ENCODE measurements around the gene TNNI3K.
A peak's percentile ranks its signal among the peaks of the same experiment; 100 is the strongest.

The TNNI3K gene

DNA sequence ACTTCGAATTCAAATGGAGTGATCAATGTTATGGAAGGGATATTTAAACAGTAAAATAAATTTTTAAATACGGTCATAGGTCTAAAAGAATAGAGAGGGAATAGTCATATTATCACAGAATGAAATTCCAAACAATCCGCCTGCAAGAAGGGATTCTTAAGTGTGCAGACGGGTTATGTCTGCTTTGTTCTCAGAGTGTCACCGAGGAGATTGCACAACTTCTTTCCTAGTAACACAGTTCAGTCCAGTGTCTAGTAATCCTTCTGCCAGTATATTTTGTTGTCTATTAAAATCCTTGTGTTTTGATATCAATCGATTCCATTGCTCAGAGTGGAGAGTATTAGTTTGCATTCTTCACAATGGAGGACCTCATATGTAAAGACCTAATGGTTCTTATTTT lies 228.8 kb downstream of the TNNI3K start:
- Histone ChIP-seq H3K27me3 (no peaks in the 10 kb centered on the region), H3K27ac (no peak overlapping the region), H3K9me3 (no peaks in the 10 kb centered on the region), H3K4me3 (no peak overlapping the region), H3K36me3 (no peaks in the 10 kb centered on the region), H3K4me1 (peaks cover 0 to 3% (median 0%) of the 10 kb centered on the region in 4 donors)
- no peak for DNase-seq
- TF ChIP-seq, protein P1, sequence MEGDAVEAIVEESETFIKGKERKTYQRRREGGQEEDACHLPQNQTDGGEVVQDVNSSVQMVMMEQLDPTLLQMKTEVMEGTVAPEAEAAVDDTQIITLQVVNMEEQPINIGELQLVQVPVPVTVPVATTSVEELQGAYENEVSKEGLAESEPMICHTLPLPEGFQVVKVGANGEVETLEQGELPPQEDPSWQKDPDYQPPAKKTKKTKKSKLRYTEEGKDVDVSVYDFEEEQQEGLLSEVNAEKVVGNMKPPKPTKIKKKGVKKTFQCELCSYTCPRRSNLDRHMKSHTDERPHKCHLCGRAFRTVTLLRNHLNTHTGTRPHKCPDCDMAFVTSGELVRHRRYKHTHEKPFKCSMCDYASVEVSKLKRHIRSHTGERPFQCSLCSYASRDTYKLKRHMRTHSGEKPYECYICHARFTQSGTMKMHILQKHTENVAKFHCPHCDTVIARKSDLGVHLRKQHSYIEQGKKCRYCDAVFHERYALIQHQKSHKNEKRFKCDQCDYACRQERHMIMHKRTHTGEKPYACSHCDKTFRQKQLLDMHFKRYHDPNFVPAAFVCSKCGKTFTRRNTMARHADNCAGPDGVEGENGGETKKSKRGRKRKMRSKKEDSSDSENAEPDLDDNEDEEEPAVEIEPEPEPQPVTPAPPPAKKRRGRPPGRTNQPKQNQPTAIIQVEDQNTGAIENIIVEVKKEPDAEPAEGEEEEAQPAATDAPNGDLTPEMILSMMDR (IDR thresholded peaks at IDR 0.05), result no peak
- intact Hi-C loops (cut with DNase I; ENCODE audit: low total_unique reads), result no loop called here

DNA sequence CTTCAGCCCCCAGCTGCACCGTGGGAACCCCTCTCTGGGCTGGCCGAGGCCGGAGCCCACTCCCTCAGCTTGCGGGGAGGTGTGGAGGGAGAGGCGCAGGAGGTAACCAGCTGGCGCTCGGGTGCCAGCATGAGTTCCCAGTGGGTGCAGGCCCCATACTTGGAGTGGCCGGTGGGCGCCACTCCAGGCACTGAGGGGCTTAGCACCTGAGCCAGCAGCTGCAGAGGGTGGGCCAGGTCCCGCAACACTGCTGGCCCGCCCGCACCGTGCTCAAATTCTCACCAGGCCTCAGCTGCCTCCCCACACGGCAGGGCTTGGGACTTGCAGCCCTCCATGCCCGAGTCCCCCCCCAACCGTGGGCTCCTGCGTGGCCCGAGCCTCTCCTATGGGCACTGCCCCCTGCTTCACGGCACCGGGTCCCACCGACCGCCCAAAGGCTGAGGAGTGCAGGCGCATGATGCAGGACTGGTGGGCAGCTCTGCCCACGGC lies 230.1 kb downstream of the TNNI3K start:
- Histone ChIP-seq H3K4me3 (no peak overlapping the region), H3K9me3 (no peaks in the 10 kb centered on the region), H3K27ac (no peak overlapping the region), H3K36me3 (no peaks in the 10 kb centered on the region), H3K27me3 (no peaks in the 10 kb centered on the region), H3K4me1 (peaks cover 0 to 12% (median 8%) of the 10 kb centered on the region in 4 donors)
- TF ChIP-seq, protein P1 (IDR thresholded peaks at IDR 0.05), result no peak
- peak in 1 of 2 donors; percentile 64 for DNase-seq
- intact Hi-C loops (cut with DNase I; ENCODE audit: low total_unique reads), result no loop called here

DNA sequence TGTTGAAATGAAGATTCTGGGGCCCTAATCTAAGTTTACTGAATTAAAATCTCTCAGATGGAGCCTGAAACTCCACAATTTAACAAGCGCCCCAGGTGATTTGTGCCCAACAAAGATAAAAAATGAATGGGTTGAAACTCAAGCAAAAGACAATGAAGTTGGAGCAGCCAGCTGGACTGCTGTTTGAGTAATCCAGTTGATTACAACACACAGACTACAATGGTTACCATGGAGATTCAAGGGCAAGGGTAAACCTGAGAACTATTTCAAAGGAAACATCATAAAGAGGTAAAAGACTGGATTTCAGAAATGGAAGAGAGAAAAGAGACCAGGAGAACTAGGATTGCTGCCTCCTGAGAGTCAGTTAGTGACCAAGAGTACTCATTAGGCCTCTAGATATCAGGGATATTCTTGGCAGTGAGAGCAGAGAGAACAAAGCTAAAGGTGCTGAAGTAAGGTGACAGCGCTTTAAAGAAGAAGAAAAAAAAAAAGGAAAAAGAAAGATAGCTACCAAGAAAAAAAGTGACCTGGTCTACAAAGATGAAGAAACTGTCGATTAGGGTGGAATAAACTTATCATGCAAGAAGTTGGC lies 232.7 kb downstream of the TNNI3K start:
- no peak for DNase-seq
- H3K4me1 ChIP-seq, result peaks cover 0 to 31% (median 15%) of the 10 kb centered on the region in 4 donors
- TF ChIP-seq, protein P1 (IDR thresholded peaks at IDR 0.05), result no peak
- no peak overlapping the region for H3K4me3 ChIP-seq
- H3K27ac ChIP-seq, result no peak overlapping the region
- H3K36me3 ChIP-seq, result no peaks in the 10 kb centered on the region
- H3K9me3 ChIP-seq, result no peaks in the 10 kb centered on the region
- intact Hi-C loops (cut with DNase I; ENCODE audit: low total_unique reads), result no loop called here
- H3K27me3 ChIP-seq, result no peaks in the 10 kb centered on the region

DNA sequence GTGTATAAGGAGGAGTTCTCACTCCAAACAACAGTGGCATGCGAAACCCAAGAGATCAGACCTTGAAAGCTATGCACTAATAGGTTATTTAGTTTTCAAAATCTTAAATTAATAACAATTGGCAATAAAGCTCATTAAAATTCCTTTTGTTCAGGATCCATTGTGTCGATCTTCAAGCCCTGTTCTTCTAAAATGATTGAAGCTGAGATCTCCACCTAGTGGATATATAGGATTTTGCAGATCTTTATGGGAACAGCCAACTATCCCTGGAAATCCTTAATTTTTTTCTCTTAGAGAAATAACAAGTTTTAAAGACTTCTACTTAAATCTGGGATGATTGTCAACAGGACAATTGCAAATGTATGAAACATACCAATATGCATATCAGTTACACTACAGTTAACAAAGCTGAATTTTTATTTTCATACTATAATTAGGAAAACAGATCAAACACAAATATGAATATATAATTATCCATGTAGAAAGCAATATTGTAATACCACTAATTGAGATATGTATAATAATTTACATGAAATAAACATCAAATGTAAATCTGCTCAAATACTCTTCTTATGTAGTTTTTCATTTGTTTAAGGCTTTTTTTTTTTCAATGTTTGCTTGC lies 233.9 kb downstream of the TNNI3K start:
- Histone ChIP-seq H3K9me3 (no peaks in the 10 kb centered on the region), H3K27me3 (no peaks in the 10 kb centered on the region), H3K4me1 (peaks cover 0 to 42% (median 15%) of the 10 kb centered on the region in 4 donors), H3K4me3 (no peak overlapping the region), H3K27ac (peak overlapping the region; percentile 9 to 59), H3K36me3 (no peaks in the 10 kb centered on the region)
- no peak for DNase-seq
- TF ChIP-seq, protein P1 (IDR thresholded peaks at IDR 0.05), result peak; percentile 49 to 57
- intact Hi-C loops (cut with DNase I; ENCODE audit: low total_unique reads), result no loop called here

DNA sequence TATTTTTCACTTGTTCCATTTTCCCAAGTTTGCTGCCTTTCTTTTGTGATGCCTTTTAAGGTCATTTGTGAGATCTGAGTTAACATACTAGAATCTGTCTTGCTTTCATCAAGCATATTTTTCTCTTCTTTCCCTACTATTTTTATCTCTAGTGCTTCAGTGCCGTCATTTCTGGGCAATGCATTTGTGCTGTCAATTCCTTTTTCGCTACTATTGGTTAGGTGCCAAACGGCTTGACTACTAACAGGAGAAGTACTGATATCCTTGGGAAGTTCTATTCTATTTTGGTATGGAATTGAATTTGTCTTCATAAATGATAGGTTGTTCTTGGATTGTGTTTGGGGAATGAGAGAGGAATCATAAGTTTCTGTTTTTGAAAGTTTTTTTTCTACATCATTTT lies 235.1 kb downstream of the TNNI3K start:
- no peak for DNase-seq
- intact Hi-C loops (cut with DNase I; ENCODE audit: low total_unique reads), result no loop called here
- Histone ChIP-seq H3K27me3 (no peaks in the 10 kb centered on the region), H3K4me3 (peak overlapping the region in 1 of 2 donors; percentile 9), H3K27ac (peak overlapping the region; percentile 9 to 59), H3K9me3 (no peaks in the 10 kb centered on the region), H3K36me3 (no peaks in the 10 kb centered on the region), H3K4me1 (peaks cover 0 to 49% (median 17%) of the 10 kb centered on the region in 4 donors)
- TF ChIP-seq, protein P1 (IDR thresholded peaks at IDR 0.05), result no peak

Measured in tibial artery (tissue), 4 donors.